HG02759 (cell line): ENCODE results near the gene KLF16.

Experiments used
- ATAC-seq: cut with Tn5 transposase; IDR thresholded peaks from one replicate; pipeline ENCODE4 v1.9.1; 2021; ENCODE audit warnings: mild to moderate bottlenecking, moderate library complexity; ENCODE audit not compliant: unreplicated experiment

The KLF16 gene

GRCh38 chr19:1811942-1812425, 51.4 kb downstream of the KLF16 start, which contains the start of gene ATP8B3:
ATP8B3 (minus strand) TSS chr19:1812276; CDS start chr19:1811736, 540 bp downstream.
- peak; percentile 9 for ATAC-seq

GRCh38 chr19:1811472-1811894, 51.9 kb downstream of the KLF16 start:
- ATAC-seq, result no peak

- no peak for ATAC-seq
Measured at GRCh38 chr19:1810439-1811160, 52.8 kb downstream of the KLF16 start.

DNA sequence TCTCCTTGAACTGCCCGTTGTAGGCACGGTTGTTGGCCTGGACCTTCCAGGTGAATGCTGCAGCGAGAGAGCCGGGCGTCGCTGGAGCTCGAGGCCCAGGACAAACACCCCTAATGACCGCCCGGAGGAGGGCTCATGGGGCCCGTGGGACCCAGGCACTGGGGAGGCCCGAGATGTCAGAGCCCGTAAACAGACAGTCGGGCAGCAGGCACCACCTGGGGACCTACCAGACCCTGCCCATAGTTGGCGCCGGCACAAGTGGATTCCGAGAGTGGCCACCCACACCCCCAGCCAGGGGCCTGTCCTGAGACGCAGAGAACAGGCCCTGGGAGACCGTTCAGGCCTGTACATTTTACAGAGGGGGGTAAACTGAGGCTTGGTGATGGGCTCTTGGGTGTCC, 53.7 kb downstream of the KLF16 start:
- ATAC-seq, result no peak

DNA sequence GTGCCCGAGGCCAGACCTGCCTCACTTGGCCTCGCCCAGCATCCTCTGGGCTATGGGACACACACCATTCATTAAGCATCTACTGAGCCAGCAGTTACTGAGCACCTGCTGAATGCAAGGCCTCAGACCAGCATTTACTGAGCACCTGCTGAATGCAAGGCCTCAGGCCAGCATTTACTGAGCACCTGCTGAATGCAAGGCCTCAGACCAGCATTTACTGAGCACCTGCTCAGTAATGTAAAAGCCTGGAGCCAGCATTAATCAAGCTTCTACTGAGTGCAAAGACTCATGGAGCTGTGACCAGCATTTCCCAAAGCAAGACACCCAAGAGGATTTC, 55.0 kb downstream of the KLF16 start:
- no peak for ATAC-seq

- no peak for ATAC-seq
Measured at GRCh38 chr19:1807695-1808394, 55.5 kb downstream of the KLF16 start.

GRCh38 chr19:1807030-1807694, 56.2 kb downstream of the KLF16 start:
- no peak for ATAC-seq

GRCh38 chr19:1806184-1807029, 57.0 kb downstream of the KLF16 start:
- ATAC-seq, result no peak

DNA sequence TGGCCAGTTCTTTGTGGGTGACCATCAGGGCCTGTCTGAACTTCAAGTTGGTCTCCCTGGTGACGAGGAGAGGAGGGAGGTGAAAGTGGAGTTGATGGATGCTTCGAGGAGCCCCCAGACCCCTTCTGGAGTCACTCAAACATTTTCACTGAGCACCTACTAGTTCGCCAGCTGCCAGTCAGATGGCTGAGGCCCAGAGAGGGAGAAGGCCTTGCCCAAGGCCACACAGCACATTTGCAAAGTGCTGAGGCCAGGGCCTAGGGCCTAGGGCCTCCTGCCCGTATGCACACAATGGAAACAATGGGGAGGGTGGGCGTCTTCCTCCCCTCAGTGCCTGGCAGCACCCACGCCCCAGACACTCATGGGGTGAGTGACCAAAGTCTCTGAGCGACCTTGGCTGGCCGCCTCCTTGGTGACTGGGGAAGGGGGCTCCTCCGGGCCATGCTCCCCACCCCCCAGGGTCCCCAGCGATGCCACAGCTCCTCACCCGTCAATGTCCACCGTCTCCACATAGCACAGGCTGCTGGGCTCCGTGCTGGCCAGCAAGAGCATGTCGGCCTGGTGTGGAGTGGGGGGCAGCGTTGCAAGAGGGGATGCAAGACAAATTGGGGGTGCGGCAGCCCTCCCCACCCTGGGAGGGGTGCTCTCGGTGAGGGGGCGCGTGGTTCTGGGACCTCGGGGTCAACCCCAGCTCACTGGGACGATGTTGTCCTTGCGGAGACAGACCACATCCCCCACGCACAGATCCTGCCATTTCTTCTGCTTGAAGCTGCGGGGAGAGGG, 57.8 kb downstream of the KLF16 start:
- no peak for ATAC-seq

DNA sequence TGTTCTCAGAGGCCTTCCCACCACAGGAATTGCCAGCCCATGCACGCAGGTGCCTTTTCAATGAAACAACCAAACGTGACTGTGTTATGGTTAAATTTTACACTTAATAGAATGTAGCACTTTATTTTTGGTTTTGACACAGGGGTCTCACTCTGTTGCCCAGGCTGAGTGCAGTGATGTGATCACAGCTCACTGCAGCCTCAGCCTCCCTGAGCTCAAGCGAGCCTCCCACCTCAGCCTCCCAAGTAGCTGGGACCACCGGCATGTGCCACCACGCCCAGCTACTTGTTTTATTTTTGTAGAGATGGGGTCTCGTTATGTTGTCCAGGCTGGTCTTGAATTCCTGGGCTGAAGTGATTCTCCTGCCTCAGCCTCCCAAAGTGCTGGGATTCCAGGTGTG, 58.5 kb downstream of the KLF16 start:
- no peak for ATAC-seq
